Activated T-cell treated with anti-CD3 and anti-CD28 coated beads, Interleukin-2, amount 50 U/mL, for 72 hours (primary cell): ENCODE measurements around the gene RPS27A. TPM values are rescaled to one million over a fixed set of nuclear protein-coding genes. Genes with fewer than 3 reads are reported as not detected.
"Not testable (repeated sequence)": the region's sequence is repeated elsewhere in the genome, so short reads cannot be mapped to it uniquely, and the experiment has no call there.

Experiments
- ATAC-seq, 2 donors: fragments of 150-1000 bp; cut with Tn5 transposase; replicated peaks in 1 of 2; 2 replicates each; pipeline ENCODE4 v1.10.0; 2021; ENCODE audit warnings: moderate library complexity in 2 of 2, mild to moderate bottlenecking in 1 of 2
- DNase-seq, 2 donors: peaks; one replicate each; pipeline ENCODE4 v3.0.0; 2021 to 2022; ENCODE audit warnings: mixed read lengths in 1 of 2
- H3K27ac Mint-ChIP-seq: one replicate; pipeline ENCODE4 v1.8.0; 2022; ENCODE audit warnings: mild to moderate bottlenecking, moderate library complexity, mixed read lengths
- H3K27me3 Mint-ChIP-seq: one replicate; pipeline ENCODE4 v1.8.0; 2022; ENCODE audit warnings: low read depth, mixed read lengths
- H3K36me3 Mint-ChIP-seq, 2 donors: one replicate each; pipeline ENCODE4 v1.8.0; 2022; ENCODE audit warnings: mixed read lengths in 2 of 2, mild to moderate bottlenecking in 1 of 2; ENCODE audit not compliant: insufficient read depth in 2 of 2
- H3K4me1 Mint-ChIP-seq: one replicate; pipeline ENCODE4 v1.8.0; 2022; ENCODE audit warnings: low read depth, mixed read lengths
- H3K4me3 Mint-ChIP-seq, 2 donors: one replicate each; pipeline ENCODE4 v1.8.0; 2022; ENCODE audit warnings: mild to moderate bottlenecking in 2 of 2, mixed read lengths in 2 of 2, moderate library complexity in 2 of 2
- H3K9me3 Mint-ChIP-seq, 2 donors: one replicate each; pipeline ENCODE4 v1.8.0; 2022; ENCODE audit warnings: mixed read lengths in 2 of 2
- total RNA-seq, 2 donors: library from RNA; stranded (reverse); gene quantifications; one replicate each; pipeline ENCODE4 v1.2.3, GENCODE V29; 2022

RPS27A gene
- total RNA-seq, 2 donors from 2014 or later = 1,242 to 1,391 TPM

- H3K27ac Mint-ChIP-seq = peak overlapping the region; percentile 33
- H3K4me3 Mint-ChIP-seq = peak overlapping the region; percentile 13 to 50
- H3K36me3 Mint-ChIP-seq = peaks cover 10 to 13% of the 10 kb centered on the region in 2 donors
- DNase-seq (no peak), ATAC-seq (no peak)
- no peaks in the 10 kb centered on the region for H3K9me3 Mint-ChIP-seq
- peaks cover 44% of the 10 kb centered on the region for H3K4me1 Mint-ChIP-seq
- H3K27me3 Mint-ChIP-seq = no peaks in the 10 kb centered on the region
Observed at GRCh38 chr2:55228226-55228563, 4.3 kb upstream of the RPS27A start.

DNA sequence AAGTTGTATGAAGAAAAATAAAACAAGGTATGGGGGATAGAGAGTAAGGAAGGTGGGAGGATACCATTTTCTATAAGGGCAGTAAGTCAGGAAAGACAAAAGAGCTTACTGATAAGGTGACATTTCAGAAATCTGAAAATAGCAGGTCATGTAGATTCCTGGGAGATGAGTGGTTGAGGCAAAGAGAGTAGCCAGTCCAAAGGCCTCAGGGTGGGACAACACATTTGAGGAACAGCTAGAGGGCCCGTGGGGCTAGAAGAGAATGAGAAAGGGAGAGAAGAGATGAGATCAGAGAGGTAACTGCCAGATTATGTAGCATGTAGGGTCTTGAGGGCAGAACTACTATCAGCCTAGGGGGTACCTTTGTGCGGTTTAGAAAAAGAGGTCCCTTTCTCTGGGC is 3.3 kb upstream of the RPS27A start:
- Mint-ChIP-seq H3K9me3 (no peaks in the 10 kb centered on the region), H3K27me3 (no peaks in the 10 kb centered on the region), H3K4me1 (peaks cover 54% of the 10 kb centered on the region), H3K36me3 (peaks cover 12 to 21% of the 10 kb centered on the region in 2 donors), H3K4me3 (no peak overlapping the region), H3K27ac (no peak overlapping the region)
- ATAC-seq (no peak), DNase-seq (no peak)

- no peak for DNase-seq
- H3K9me3 Mint-ChIP-seq = no peaks in the 10 kb centered on the region
- peaks cover 16 to 31% of the 10 kb centered on the region in 2 donors for H3K36me3 Mint-ChIP-seq
- H3K27me3 Mint-ChIP-seq = no peaks in the 10 kb centered on the region
- H3K4me3 Mint-ChIP-seq = peak overlapping the region; percentile 95 to 99
- peak overlapping the region; percentile 99 for H3K27ac Mint-ChIP-seq
- ATAC-seq = no peak
- H3K4me1 Mint-ChIP-seq = peaks cover 67% of the 10 kb centered on the region
Observed at GRCh38 chr2:55230551-55230950, 1.9 kb upstream of the RPS27A start.

GRCh38 chr2:55231546-55232083 is 873 bp upstream of the RPS27A start:
- peaks cover 70% of the 10 kb centered on the region for H3K4me1 Mint-ChIP-seq
- H3K36me3 Mint-ChIP-seq = peaks cover 16 to 36% of the 10 kb centered on the region in 2 donors
- no peaks in the 10 kb centered on the region for H3K27me3 Mint-ChIP-seq
- DNase-seq = no peak
- peak in 1 of 2 donors; percentile 18 for ATAC-seq
- no peaks in the 10 kb centered on the region for H3K9me3 Mint-ChIP-seq
- peak overlapping the region; percentile 99 for H3K27ac Mint-ChIP-seq
- peak overlapping the region; percentile 95 to 99 for H3K4me3 Mint-ChIP-seq

DNA sequence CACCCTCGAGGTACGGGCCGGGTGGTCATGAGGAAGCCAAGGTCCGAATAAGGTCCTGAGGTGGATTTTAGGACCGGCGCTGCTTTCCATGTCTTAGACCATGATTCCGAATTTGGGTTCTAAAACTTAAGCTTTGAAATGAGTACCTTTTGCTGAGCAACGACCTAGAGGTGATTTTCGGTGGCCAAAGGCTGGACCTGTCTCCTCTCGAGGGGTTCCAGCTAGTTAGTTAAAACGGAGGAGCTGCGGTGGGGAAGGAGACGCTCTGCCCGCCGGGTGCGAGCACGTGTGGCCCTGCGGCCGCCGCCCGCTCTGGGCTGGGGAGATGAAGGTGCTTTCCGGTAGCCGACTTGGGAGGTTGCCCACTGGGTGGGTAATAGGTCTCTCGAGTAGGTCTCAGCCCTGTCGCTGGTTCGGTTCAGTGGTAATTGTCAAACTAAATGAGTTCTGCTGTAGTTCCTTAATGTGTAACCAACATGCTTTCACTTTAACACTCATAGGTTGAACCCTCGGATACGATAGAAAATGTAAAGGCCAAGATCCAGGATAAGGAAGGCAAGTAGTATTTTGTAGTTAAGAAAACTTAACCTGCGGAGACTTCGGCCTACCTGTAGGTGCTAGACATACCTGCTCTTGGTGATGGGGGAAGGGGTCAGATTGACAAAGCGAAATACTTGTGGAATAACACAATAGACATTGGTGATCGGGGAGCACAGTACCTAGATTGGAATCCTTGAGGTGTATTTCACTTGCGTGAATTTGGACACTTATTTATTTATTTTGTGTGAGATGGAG is 572 bp downstream of the RPS27A start:
- H3K4me3 Mint-ChIP-seq = peak overlapping the region; percentile 95 to 99
- peak; percentile 45 to 56 for ATAC-seq
- DNase-seq = peak; percentile 63 to 71
- H3K27me3 Mint-ChIP-seq = no peaks in the 10 kb centered on the region
- H3K27ac Mint-ChIP-seq = peak overlapping the region; percentile 99
- H3K36me3 Mint-ChIP-seq = peaks cover 13 to 36% of the 10 kb centered on the region in 2 donors
- no peaks in the 10 kb centered on the region for H3K9me3 Mint-ChIP-seq
- peaks cover 64% of the 10 kb centered on the region for H3K4me1 Mint-ChIP-seq

DNA sequence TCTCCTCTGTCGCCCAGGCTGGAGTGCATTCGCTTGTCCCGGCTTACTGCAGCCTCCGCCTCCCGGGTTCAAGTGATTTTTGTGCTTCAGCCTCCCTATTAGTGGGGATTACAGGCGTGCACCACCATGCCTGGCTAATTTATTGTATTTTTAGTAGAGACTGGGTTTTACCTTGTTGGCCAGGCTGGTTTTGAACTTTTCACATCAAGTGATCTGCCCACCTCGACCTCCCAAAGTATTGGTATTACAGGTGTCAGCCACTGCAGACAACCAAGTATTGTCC is 1.1 kb downstream of the RPS27A start:
- H3K4me3 Mint-ChIP-seq = peak overlapping the region; percentile 95 to 99

GRCh38 chr2:55235724-55236538 is 3.4 kb downstream of the RPS27A start:
- H3K9me3 Mint-ChIP-seq = no peaks in the 10 kb centered on the region
- DNase-seq (no peak), ATAC-seq (no peak)
- H3K36me3 Mint-ChIP-seq = peaks cover 14 to 38% of the 10 kb centered on the region in 2 donors
- peaks cover 35% of the 10 kb centered on the region for H3K4me1 Mint-ChIP-seq
- H3K27me3 Mint-ChIP-seq = no peaks in the 10 kb centered on the region
- peak overlapping the region; percentile 94 for H3K27ac Mint-ChIP-seq
- peak overlapping the region in 1 of 2 donors; percentile 95 for H3K4me3 Mint-ChIP-seq

More for the DNA sequence above, 1.1 kb downstream of the RPS27A start:
- ATAC-seq (no peak), DNase-seq (no peak)
- Mint-ChIP-seq H3K9me3 (no peaks in the 10 kb centered on the region), H3K36me3 (peaks cover 12 to 36% of the 10 kb centered on the region in 2 donors), H3K27ac (peak overlapping the region; percentile 99), H3K4me1 (peaks cover 58% of the 10 kb centered on the region), H3K27me3 (no peaks in the 10 kb centered on the region)

DNA sequence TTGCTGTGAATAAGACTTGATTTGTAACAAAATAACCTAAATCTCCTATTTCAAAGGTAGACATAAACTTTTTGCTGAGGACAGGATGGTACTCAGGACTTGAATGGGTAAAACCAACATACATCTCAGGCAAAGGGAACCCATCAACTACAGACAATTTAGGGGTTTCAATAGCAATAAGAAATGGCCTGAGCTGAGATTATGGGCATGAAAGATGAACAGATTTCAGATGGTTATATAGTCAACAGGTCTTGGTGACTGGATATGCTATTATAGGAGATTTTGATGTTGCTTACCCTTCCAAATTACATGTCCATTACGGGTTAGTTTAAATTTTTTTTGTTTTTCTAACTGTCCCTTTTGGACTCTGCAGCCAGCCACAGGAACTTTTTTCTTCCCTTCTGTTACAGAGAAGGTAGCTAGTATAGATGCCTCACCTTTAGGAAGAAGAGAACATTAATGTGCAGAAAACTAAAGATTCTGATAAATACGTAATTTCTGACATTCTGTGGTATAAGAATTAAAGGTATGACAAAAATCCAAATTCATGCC is 4.6 kb downstream of the RPS27A start:
- DNase-seq = no peak
- H3K27me3 Mint-ChIP-seq = no peaks in the 10 kb centered on the region
- no peak overlapping the region for H3K27ac Mint-ChIP-seq
- peaks cover 28% of the 10 kb centered on the region for H3K4me1 Mint-ChIP-seq
- H3K36me3 Mint-ChIP-seq = peaks cover 11 to 37% of the 10 kb centered on the region in 2 donors
- no peaks in the 10 kb centered on the region for H3K9me3 Mint-ChIP-seq
- ATAC-seq = no peak
- no peak overlapping the region for H3K4me3 Mint-ChIP-seq

GRCh38 chr2:55239656-55240222 is 7.3 kb downstream of the RPS27A start:
- no peak for DNase-seq
- Mint-ChIP-seq H3K4me1 (peaks cover 11% of the 10 kb centered on the region), H3K4me3 (no peak overlapping the region), H3K36me3 (peaks cover 5 to 20% of the 10 kb centered on the region in 2 donors), H3K27ac (no peak overlapping the region), H3K27me3 (no peaks in the 10 kb centered on the region), H3K9me3 (no peaks in the 10 kb centered on the region)
- no peak for ATAC-seq

DNA sequence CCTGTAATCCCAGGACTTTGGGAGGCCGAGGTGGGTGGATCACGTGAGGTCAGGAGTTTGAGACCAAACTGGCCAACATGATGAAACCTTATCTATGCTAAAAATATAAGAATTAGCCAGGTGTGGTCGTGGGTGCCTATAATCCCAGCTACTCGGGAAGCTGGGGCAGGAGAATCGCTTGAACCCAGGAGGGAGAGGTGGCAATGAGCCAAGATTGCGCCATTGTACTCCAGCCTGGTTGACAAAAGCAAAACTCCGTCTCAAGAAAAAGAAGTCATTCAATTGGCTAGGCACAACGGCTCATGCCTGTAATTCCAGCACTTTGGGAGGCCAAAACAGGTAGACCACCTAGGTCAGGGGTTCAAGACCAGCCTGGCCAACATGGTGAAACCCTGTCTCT is 9.1 kb downstream of the RPS27A start:
- H3K4me3 Mint-ChIP-seq, H3K27me3 Mint-ChIP-seq, H3K4me1 Mint-ChIP-seq, DNase-seq, H3K9me3 Mint-ChIP-seq, H3K27ac Mint-ChIP-seq, ATAC-seq, H3K36me3 Mint-ChIP-seq: not testable (repeated sequence)

DNA sequence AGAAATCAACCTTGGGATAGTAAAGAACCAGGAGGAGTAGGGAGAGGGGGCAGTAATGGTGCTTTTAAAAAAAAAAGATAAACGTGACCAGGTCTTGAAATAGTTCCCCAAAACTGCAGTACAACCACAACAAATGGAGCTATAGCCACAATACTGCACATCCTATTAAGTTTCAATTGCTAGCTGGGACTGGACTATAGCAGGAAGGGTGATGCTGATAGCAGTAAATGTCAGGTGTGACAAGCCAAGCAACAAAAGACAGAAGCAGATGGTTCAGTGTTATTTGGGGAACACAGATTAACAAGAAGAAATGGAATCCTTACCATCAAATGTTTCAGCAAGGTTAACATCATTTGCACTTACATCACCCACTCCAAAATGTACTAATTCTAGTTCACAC is 10.1 kb downstream of the RPS27A start:
- no peaks in the 10 kb centered on the region for H3K4me1 Mint-ChIP-seq
- no peak overlapping the region for H3K27ac Mint-ChIP-seq
- no peak for DNase-seq
- H3K4me3 Mint-ChIP-seq = no peak overlapping the region
- H3K27me3 Mint-ChIP-seq = no peaks in the 10 kb centered on the region
- ATAC-seq = no peak
- peaks cover 5 to 12% of the 10 kb centered on the region in 2 donors for H3K36me3 Mint-ChIP-seq
- no peaks in the 10 kb centered on the region for H3K9me3 Mint-ChIP-seq

GRCh38 chr2:55245411-55245810 is 12.9 kb downstream of the RPS27A start:
- no peaks in the 10 kb centered on the region for H3K4me1 Mint-ChIP-seq
- H3K27ac Mint-ChIP-seq = peak overlapping the region; percentile 86
- DNase-seq = no peak
- H3K4me3 Mint-ChIP-seq = no peak overlapping the region
- no peaks in the 10 kb centered on the region for H3K9me3 Mint-ChIP-seq
- no peaks in the 10 kb centered on the region for H3K27me3 Mint-ChIP-seq
- ATAC-seq = no peak
- H3K36me3 Mint-ChIP-seq = peaks cover 5 to 16% of the 10 kb centered on the region in 2 donors

DNA sequence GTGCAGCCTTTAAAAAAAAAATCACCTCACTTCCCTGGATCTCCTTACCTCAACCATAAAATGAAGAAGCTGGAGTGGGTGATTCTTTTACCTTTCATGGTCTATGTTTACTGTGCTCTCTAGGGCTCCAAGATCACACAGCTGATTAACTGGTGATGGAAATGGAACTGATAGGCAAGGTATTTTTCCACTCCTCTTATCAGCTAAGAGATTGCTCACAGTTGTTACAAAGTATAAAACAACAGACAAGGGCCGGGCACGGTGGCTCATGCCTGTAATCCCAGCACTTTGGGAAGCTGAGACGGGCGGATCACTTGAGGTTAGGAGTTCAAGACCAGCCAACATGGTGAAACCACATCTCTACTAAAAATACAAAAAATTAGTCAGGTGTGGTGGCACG is 14.5 kb downstream of the RPS27A start:
- peak overlapping the region; percentile 57 for H3K27ac Mint-ChIP-seq
- no peak overlapping the region for H3K4me3 Mint-ChIP-seq
- ATAC-seq (no peak), DNase-seq (no peak)
- no peaks in the 10 kb centered on the region for H3K4me1 Mint-ChIP-seq
- peaks cover 5 to 14% of the 10 kb centered on the region in 2 donors for H3K36me3 Mint-ChIP-seq
- no peaks in the 10 kb centered on the region for H3K27me3 Mint-ChIP-seq
- no peaks in the 10 kb centered on the region for H3K9me3 Mint-ChIP-seq
